ENCODE measurements around the gene EPB41L4B. TPM values are rescaled to one million over a fixed set of nuclear protein-coding genes. Genes with fewer than 3 reads are reported as not detected.
A peak's percentile ranks its signal among the peaks of the same experiment; 100 is the strongest.

Gene EPB41L4B
- total RNA-seq, 2 donors from 2014 or later, result 0.27 to 1.1 TPM

- Histone ChIP-seq H3K9me3 (no peaks in the 10 kb centered on the region), H3K4me3 (no peak overlapping the region), H3K27ac (no peak overlapping the region), H3K27me3 (replicated peaks; ENCODE audit: insufficient read depth) (no peaks in the 10 kb centered on the region), H3K4me1 (ENCODE audit: control insufficient read depth in 1 of 2, low read depth in 2 of 2) (peaks cover 0 to 9% of the 10 kb centered on the region in 2 donors), H3K36me3 (no peaks in the 10 kb centered on the region)
- TF ChIP-seq CTCF (IDR thresholded peaks at IDR 0.05), result no peak
- DNase-seq (ENCODE audit: low spot score), result no peak
- no peak for ATAC-seq (ENCODE audit: insufficient number of reproducible peaks, low FRiP score, low read depth)
Measured at GRCh38 chr9:109321727-109322126, 868 bp upstream of the EPB41L4B start.

GRCh38 chr9:109320331-109320741 lies 523 bp downstream of the EPB41L4B start:
- Histone ChIP-seq H3K9me3 (no peaks in the 10 kb centered on the region), H3K4me1 (ENCODE audit: control insufficient read depth in 1 of 2, low read depth in 2 of 2) (peaks cover 0 to 20% of the 10 kb centered on the region in 2 donors), H3K27ac (no peak overlapping the region), H3K36me3 (no peaks in the 10 kb centered on the region), H3K27me3 (replicated peaks; ENCODE audit: insufficient read depth) (no peaks in the 10 kb centered on the region), H3K4me3 (no peak overlapping the region)
- TF ChIP-seq CTCF (IDR thresholded peaks at IDR 0.05), result no peak
- ATAC-seq (ENCODE audit: insufficient number of reproducible peaks, low FRiP score, low read depth) (no peak), DNase-seq (ENCODE audit: low spot score) (no peak)

GRCh38 chr9:109319626-109320241 lies 1.1 kb downstream of the EPB41L4B start:
- DNase-seq (ENCODE audit: low spot score) (no peak), ATAC-seq (ENCODE audit: insufficient number of reproducible peaks, low FRiP score, low read depth) (no peak)
- H3K4me1 ChIP-seq (ENCODE audit: control insufficient read depth in 1 of 2, low read depth in 2 of 2), result peaks cover 0 to 20% of the 10 kb centered on the region in 2 donors
- no peak overlapping the region for H3K27ac ChIP-seq
- H3K4me3 ChIP-seq, result peak overlapping the region; percentile 49
- H3K9me3 ChIP-seq, result no peaks in the 10 kb centered on the region
- H3K36me3 ChIP-seq, result no peaks in the 10 kb centered on the region
- no peaks in the 10 kb centered on the region for H3K27me3 ChIP-seq (replicated peaks; ENCODE audit: insufficient read depth)
- TF ChIP-seq CTCF (IDR thresholded peaks at IDR 0.05), result no peak

- Histone ChIP-seq H3K4me3 (no peak overlapping the region), H3K27ac (no peak overlapping the region), H3K4me1 (ENCODE audit: control insufficient read depth in 1 of 2, low read depth in 2 of 2) (peaks cover 0 to 20% of the 10 kb centered on the region in 2 donors), H3K36me3 (no peaks in the 10 kb centered on the region), H3K27me3 (replicated peaks; ENCODE audit: insufficient read depth) (no peaks in the 10 kb centered on the region), H3K9me3 (no peaks in the 10 kb centered on the region)
- ATAC-seq (ENCODE audit: insufficient number of reproducible peaks, low FRiP score, low read depth), result no peak
- TF ChIP-seq CTCF (IDR thresholded peaks at IDR 0.05), result no peak
- no peak for DNase-seq (ENCODE audit: low spot score)
Measured at GRCh38 chr9:109319017-109319625, 1.7 kb downstream of the EPB41L4B start.

- DNase-seq (ENCODE audit: low spot score), result no peak
- no peaks in the 10 kb centered on the region for H3K9me3 ChIP-seq
- H3K27ac ChIP-seq, result no peak overlapping the region
- H3K4me3 ChIP-seq, result no peak overlapping the region
- H3K27me3 ChIP-seq (replicated peaks; ENCODE audit: insufficient read depth), result no peaks in the 10 kb centered on the region
- H3K36me3 ChIP-seq, result no peaks in the 10 kb centered on the region
- peaks cover 0 to 20% of the 10 kb centered on the region in 2 donors for H3K4me1 ChIP-seq (ENCODE audit: control insufficient read depth in 1 of 2, low read depth in 2 of 2)
- no peak for ATAC-seq (ENCODE audit: insufficient number of reproducible peaks, low FRiP score, low read depth)
- TF ChIP-seq CTCF (IDR thresholded peaks at IDR 0.05), result no peak
Measured at GRCh38 chr9:109317979-109318741, 2.7 kb downstream of the EPB41L4B start.

Measured in thoracic aorta (tissue), 2 donors.